ACC112 (cell line): ENCODE data around the gene NFE2.

Source experiments
- H2AFZ ChIP-seq: fragments of 200-600 bp; sonication (generic); one replicate; pipeline ENCODE4 v1.6.0; 2017; ENCODE audit warnings: antibody characterized with exemption, low read length; ENCODE audit not compliant: unreplicated experiment
- H3K27ac ChIP-seq: fragments of 200-600 bp; sonication (generic); 2 replicates; pipeline ENCODE4 v1.5.1; 2014; ENCODE audit warnings: low read depth, mild to moderate bottlenecking, antibody characterized with exemption, low read length, moderate library complexity
- H3K27me3 ChIP-seq: fragments of 200-600 bp; sonication (generic); 2 replicates; pipeline ENCODE4 v1.6.1; 2014; ENCODE audit warnings: mild to moderate bottlenecking, antibody characterized with exemption, low read length, moderate library complexity, mixed read lengths; ENCODE audit not compliant: insufficient read depth
- H3K36me3 ChIP-seq: fragments of 200-600 bp; sonication (generic); 2 replicates; pipeline ENCODE4 v1.6.1; 2016; ENCODE audit warnings: mild to moderate bottlenecking, antibody characterized with exemption, low read length, moderate library complexity, mixed read lengths; ENCODE audit not compliant: insufficient read depth
- H3K4me1 ChIP-seq: fragments of 200-600 bp; sonication (generic); one replicate; pipeline ENCODE4 v1.6.1; 2016; ENCODE audit warnings: low read length, mixed read lengths; ENCODE audit not compliant: insufficient read depth, unreplicated experiment, control insufficient read depth
- H3K4me3 ChIP-seq: fragments of 200-600 bp; sonication (generic); 2 replicates; pipeline ENCODE4 v1.5.1; 2014; ENCODE audit warnings: mild to moderate bottlenecking, low read depth, low read length
- H3K79me2 ChIP-seq: fragments of 200-600 bp; sonication (generic); one replicate; pipeline ENCODE4 v1.6.0; 2016; ENCODE audit warnings: low read length; ENCODE audit not compliant: control insufficient read depth, unreplicated experiment, insufficient read depth

Gene NFE2

GRCh38 chr12:54280468-54281260, 20.2 kb downstream of the NFE2 start, which contains the start of gene HNRNPA1:
Gene HNRNPA1 (plus strand): TSS chr12:54280726. CDS start chr12:54280808, 82 bp downstream.
- H2AFZ ChIP-seq, result no peak within 1 kb of the TSS
- H3K79me2 ChIP-seq, result peaks cover 80% of the 10 kb centered on the region
- peaks cover 43% of the 10 kb centered on the region for H3K36me3 ChIP-seq
- peaks cover 37% of the 10 kb centered on the region for H3K4me1 ChIP-seq
- H3K4me3 ChIP-seq, result peak within 1 kb of the TSS; percentile 93
- peak within 1 kb of the TSS; percentile 83 for H3K27ac ChIP-seq
- H3K27me3 ChIP-seq, result no peaks in the 10 kb centered on the region

DNA sequence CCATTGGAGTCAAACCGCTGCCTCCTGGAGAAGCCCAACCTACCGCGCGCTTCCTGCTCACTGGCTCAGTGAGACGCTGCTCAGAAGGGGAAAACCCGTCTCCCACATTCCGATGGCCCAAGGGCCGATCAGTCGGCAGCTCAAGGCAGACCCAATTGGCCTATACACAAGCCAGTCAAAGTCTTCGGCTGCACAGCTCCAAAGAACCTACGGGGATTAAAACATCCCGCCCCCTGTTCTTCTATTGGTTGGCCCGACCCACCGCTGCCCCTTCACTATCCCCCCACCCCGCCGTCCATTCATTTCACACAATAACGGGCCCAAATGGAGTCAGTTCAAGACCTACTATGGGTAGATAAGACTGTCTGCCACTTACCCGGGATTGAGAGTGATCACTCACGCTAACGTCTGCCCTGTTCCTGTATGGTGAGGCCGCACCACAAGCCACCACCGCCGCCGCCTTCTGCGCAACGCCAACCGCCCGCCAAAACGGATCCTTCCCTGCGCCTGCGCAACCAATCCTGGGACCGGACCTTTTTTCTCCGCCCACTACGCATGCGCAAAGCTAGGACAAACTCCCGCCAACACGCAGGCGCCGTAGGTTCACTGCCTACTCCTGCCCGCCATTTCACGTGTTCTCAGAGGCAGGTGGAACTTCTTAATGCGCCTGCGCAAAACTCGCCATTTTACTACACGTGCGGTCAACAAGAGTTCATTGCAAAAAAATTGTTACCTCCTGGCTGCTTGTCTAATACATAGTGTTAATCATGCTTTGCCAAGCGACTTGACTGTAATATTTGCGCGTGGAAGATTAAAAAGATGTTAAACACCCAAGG, 21.0 kb downstream of the NFE2 start, which contains the start of gene CBX5:
TSS of gene CBX5 (minus strand) at position 491 of the 836 bp plus-strand sequence. CDS start 22,472 bp downstream, outside the sequence.
- Histone ChIP-seq H3K36me3 (peaks cover 37% of the 10 kb centered on the region), H2AFZ (no peak within 1 kb of the TSS), H3K4me3 (peak within 1 kb of the TSS; percentile 93), H3K4me1 (peaks cover 37% of the 10 kb centered on the region), H3K27me3 (no peaks in the 10 kb centered on the region), H3K27ac (peak within 1 kb of the TSS; percentile 83), H3K79me2 (peaks cover 85% of the 10 kb centered on the region)

DNA sequence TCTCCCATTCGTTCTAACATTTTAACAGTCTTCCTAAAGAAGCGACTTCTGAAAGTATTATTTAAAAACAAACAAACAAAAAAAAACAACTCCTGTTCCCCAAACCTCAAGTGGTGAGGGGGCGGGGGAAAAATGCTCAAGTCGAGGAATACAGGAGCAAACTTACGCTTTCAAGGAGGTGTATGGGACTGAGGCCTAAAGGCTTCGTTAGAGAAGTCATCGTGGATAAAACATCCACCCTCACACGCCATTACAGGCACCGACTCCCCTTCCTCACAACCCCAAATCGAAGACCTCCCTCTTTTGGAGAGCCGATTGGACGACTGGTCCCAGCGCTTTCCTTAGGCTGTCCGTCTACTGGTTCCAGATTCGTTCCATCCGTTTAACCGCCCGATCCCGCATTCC, 21.6 kb downstream of the NFE2 start:
- Histone ChIP-seq H3K4me1 (peaks cover 36% of the 10 kb centered on the region), H3K27me3 (no peaks in the 10 kb centered on the region), H2AFZ (no peak overlapping the region), H3K27ac (peak overlapping the region; percentile 83), H3K4me3 (peak overlapping the region; percentile 93), H3K36me3 (peaks cover 35% of the 10 kb centered on the region), H3K79me2 (peaks cover 85% of the 10 kb centered on the region)

DNA sequence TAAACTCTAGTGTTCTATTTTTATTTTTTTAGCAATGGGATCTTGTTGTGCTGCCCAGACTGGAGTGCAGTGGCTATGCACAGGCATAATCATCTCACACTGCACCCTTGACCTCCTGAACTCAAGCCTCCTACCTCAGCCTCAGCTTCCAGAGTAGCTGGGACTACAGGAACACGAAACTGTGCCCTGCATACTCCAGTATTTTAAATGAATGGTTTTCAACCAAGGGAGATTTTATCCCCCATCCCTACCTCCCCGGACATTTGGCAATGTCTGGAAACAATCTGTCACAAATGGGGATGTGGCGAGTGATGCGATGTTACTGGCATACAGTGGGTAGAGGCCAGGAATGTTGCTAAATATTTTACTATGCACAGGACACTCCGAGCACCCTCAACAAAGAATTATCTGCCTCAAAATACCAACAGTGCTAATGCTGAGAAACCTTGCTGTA, 23.0 kb downstream of the NFE2 start:
- Histone ChIP-seq H3K4me3 (peak overlapping the region; percentile 93), H3K79me2 (peaks cover 85% of the 10 kb centered on the region), H3K27me3 (no peaks in the 10 kb centered on the region), H3K4me1 (peaks cover 24% of the 10 kb centered on the region), H3K27ac (peak overlapping the region; percentile 83), H3K36me3 (peaks cover 31% of the 10 kb centered on the region), H2AFZ (no peak overlapping the region)

- no peaks in the 10 kb centered on the region for H3K27me3 ChIP-seq
- H3K4me3 ChIP-seq, result no peak overlapping the region
- peaks cover 19% of the 10 kb centered on the region for H3K36me3 ChIP-seq
- peaks cover 17% of the 10 kb centered on the region for H3K4me1 ChIP-seq
- H2AFZ ChIP-seq, result no peak overlapping the region
- peaks cover 81% of the 10 kb centered on the region for H3K79me2 ChIP-seq
- no peak overlapping the region for H3K27ac ChIP-seq
Observed at GRCh38 chr12:54276368-54276767, 24.4 kb downstream of the NFE2 start.

DNA sequence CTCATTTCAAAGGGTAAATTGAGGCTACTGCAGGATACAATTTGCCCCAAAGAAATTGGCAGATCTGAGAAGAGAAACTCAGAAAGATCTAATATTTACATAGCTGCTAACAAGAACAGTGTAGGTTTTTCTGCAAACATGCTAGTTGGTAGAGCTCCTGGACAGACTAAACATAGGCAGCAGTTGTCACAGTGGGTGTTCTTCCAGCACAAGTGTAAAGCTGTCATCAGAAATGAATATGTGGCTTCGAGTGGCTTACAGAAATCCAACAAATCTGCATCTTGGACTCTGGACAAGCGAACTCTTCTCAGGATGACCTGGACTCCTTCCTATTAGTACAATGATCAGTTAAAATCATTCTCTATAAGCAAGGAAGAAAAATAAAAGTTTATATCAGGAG, 26.8 kb downstream of the NFE2 start:
- Histone ChIP-seq H3K79me2 (peaks cover 75% of the 10 kb centered on the region), H3K27ac (no peak overlapping the region), H3K36me3 (peaks cover 13% of the 10 kb centered on the region), H2AFZ (no peak overlapping the region), H3K4me3 (no peak overlapping the region), H3K27me3 (no peaks in the 10 kb centered on the region), H3K4me1 (peaks cover 17% of the 10 kb centered on the region)

- Histone ChIP-seq H3K4me1 (peaks cover 11% of the 10 kb centered on the region), H3K27me3 (no peaks in the 10 kb centered on the region), H3K27ac (no peak overlapping the region), H3K79me2 (peaks cover 65% of the 10 kb centered on the region), H2AFZ (no peak overlapping the region), H3K4me3 (no peak overlapping the region), H3K36me3 (peaks cover 13% of the 10 kb centered on the region)
Observed at GRCh38 chr12:54272214-54272613, 28.6 kb downstream of the NFE2 start.

DNA sequence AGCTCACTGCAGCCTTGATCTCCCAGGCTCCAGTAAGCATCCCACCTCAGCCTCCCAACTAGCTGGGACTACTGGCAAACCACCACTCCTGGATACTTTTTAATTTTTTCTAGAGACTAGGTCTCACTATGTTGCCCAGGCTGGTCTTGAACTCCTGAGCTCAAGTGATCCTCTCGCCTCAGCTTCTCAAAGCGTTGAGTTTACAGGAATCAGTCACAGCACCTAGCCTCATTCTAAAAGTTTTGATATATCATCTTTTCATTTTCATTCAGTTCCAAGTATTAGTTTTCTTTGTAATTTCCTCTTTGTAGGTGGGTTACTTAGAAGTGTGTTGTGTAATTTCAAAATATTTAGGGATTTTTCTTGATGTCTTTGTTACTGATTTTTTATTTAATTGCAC, 30.5 kb downstream of the NFE2 start:
- H3K4me3 ChIP-seq, result no peak overlapping the region
- no peaks in the 10 kb centered on the region for H3K4me1 ChIP-seq
- H2AFZ ChIP-seq, result no peak overlapping the region
- peaks cover 13% of the 10 kb centered on the region for H3K36me3 ChIP-seq
- no peak overlapping the region for H3K27ac ChIP-seq
- H3K27me3 ChIP-seq, result no peaks in the 10 kb centered on the region
- H3K79me2 ChIP-seq, result peaks cover 57% of the 10 kb centered on the region

- H3K27ac ChIP-seq, result peak overlapping the region; percentile 7; the same call in 1 of the 2 replicates
- H3K36me3 ChIP-seq, result no peaks in the 10 kb centered on the region
- peaks cover 14% of the 10 kb centered on the region for H3K4me1 ChIP-seq
- H3K79me2 ChIP-seq, result peaks cover 56% of the 10 kb centered on the region
- H3K27me3 ChIP-seq, result no peaks in the 10 kb centered on the region
- no peak overlapping the region for H2AFZ ChIP-seq
- H3K4me3 ChIP-seq, result no peak overlapping the region
Observed at GRCh38 chr12:54266852-54267251, 34.0 kb downstream of the NFE2 start.

DNA sequence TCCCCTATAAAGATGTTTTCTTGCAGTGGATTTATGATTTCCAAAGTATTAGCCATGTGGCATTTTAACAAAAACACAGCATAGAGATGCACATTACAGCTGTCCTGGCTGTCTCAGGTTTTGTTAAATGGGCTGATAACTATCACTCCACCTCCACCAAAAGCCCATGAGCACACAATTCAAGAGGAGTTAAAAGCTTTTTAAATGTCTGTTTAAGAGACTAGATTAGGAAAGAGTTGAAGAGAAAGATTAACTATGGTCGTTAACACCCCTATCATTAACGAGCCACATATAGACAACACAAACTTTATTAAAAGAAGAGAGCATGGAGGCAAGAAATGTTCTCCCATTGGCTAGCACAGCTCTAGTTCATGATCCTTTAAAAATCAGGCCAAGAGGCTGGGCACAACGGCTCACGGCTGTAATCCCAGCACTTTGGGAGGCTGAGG, 35.4 kb downstream of the NFE2 start:
- no peak overlapping the region for H3K4me3 ChIP-seq
- H3K36me3 ChIP-seq, result no peaks in the 10 kb centered on the region
- H3K27me3 ChIP-seq, result no peaks in the 10 kb centered on the region
- peaks cover 28% of the 10 kb centered on the region for H3K4me1 ChIP-seq
- H3K27ac ChIP-seq, result no peak overlapping the region
- no peak overlapping the region for H2AFZ ChIP-seq
- H3K79me2 ChIP-seq, result peaks cover 64% of the 10 kb centered on the region
